Activated CD8-positive, alpha-beta T cell treated with anti-CD3 and anti-CD28 coated beads for 36 hours (primary cell): ENCODE results near the gene MAP3K21. TPM values are rescaled to one million over a fixed set of nuclear protein-coding genes. Genes with fewer than 3 reads are reported as not detected.

Experiments
- ATAC-seq: fragments of 200-7000 bp; cut with Tn5 transposase; one replicate; pipeline ENCODE4 v1.10.0; 2021; ENCODE audit warnings: mild to moderate bottlenecking, moderate library complexity
- CTCF ChIA-PET: fragments of 350-600 bp; sonication (Branson Sonifier 250); formaldehyde crosslinking; loops from one replicate; lab custom pipeline; 2021; ENCODE audit warnings: antibody characterized with exemption; lab: Charles Lee
- POLR2A ChIA-PET: fragments of 350-600 bp; sonication (Branson Sonifier 250); formaldehyde crosslinking; loops from one replicate; lab custom pipeline; 2021; ENCODE audit warnings: antibody characterized with exemption; lab: Charles Lee
- DNase-seq: peaks from one replicate; pipeline ENCODE4 v3.0.0-alpha.2; 2020
- H3K27ac Mint-ChIP-seq: one replicate; pipeline ENCODE4 v1.8.0; 2021; ENCODE audit warnings: mild to moderate bottlenecking, mixed read lengths
- H3K27me3 Mint-ChIP-seq: one replicate; pipeline ENCODE4 v1.8.0; 2021; ENCODE audit warnings: mixed read lengths
- H3K36me3 Mint-ChIP-seq: one replicate; pipeline ENCODE4 v1.8.0; 2021; ENCODE audit warnings: low read depth, mixed read lengths
- H3K4me1 Mint-ChIP-seq: one replicate; pipeline ENCODE4 v1.8.0; 2021; ENCODE audit warnings: low read depth, mixed read lengths
- H3K4me3 Mint-ChIP-seq: one replicate; pipeline ENCODE4 v1.8.0; 2021; ENCODE audit warnings: mild to moderate bottlenecking, moderate library complexity, mixed read lengths
- H3K9me3 Mint-ChIP-seq: one replicate; pipeline ENCODE4 v1.8.0; 2021; ENCODE audit warnings: mixed read lengths
- intact Hi-C: fragments of 100-400 bp; cut with micrococcal nuclease; formaldehyde crosslinking; loops from one replicate; pipeline ENCODE4 v1.10.0; 2022
- total RNA-seq, 2 experiments: library from RNA; stranded (reverse); gene quantifications; one replicate each; pipeline ENCODE4 v1.2.3, GENCODE V29; 2021
- TF ChIP-seq, protein P1 (sequence below): fragments of 200-600 bp; IDR thresholded peaks from one replicate; pipeline ENCODE4 v1.8.0; 2022; ENCODE audit warnings: antibody characterized with exemption, mild to moderate bottlenecking

MAP3K21 gene
- total RNA-seq, 2 experiments from 2014 or later, result 2.7 to 3.2 TPM

DNA sequence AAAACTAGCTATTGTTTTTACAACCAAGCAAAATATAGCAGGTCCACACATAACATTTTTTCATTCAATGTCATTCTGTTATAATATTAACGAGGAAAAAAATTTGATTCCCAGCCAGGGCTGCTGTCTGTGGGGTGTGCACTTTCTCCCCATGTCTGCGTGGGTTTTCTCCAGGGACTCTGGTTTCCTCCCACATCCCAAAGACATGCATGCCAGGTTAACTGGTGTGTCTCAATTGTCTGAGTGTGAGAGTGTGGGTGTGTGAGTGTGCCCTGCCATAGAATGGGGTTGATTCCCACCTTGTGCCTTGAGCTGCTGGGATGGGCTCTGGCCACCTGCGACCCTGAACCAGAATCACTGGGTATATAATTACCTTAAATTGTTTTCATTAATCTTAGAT lies 60.1 kb downstream of the MAP3K21 start:
- DNase-seq, result no peak
- ATAC-seq, result no peak
- TF ChIP-seq, protein P1, sequence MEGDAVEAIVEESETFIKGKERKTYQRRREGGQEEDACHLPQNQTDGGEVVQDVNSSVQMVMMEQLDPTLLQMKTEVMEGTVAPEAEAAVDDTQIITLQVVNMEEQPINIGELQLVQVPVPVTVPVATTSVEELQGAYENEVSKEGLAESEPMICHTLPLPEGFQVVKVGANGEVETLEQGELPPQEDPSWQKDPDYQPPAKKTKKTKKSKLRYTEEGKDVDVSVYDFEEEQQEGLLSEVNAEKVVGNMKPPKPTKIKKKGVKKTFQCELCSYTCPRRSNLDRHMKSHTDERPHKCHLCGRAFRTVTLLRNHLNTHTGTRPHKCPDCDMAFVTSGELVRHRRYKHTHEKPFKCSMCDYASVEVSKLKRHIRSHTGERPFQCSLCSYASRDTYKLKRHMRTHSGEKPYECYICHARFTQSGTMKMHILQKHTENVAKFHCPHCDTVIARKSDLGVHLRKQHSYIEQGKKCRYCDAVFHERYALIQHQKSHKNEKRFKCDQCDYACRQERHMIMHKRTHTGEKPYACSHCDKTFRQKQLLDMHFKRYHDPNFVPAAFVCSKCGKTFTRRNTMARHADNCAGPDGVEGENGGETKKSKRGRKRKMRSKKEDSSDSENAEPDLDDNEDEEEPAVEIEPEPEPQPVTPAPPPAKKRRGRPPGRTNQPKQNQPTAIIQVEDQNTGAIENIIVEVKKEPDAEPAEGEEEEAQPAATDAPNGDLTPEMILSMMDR, result no peak
- intact Hi-C loops, result no loop called here
- Mint-ChIP-seq H3K36me3 (peaks cover 2% of the 10 kb centered on the region), H3K4me1 (no peaks in the 10 kb centered on the region), H3K27me3 (peaks cover 8% of the 10 kb centered on the region), H3K4me3 (no peak overlapping the region), H3K9me3 (peaks cover 2% of the 10 kb centered on the region), H3K27ac (no peak overlapping the region)
- ChIA-PET CTCF (interaction anchor here (0.8 kb wide), 1 partner anchor 25 kb away, joined by 3 read pairs; no protein-coding TSS in a partner anchor), POLR2A (no interaction called here)

GRCh38 chr1:233389169-233389568 lies 61.6 kb downstream of the MAP3K21 start:
- DNase-seq, result no peak
- Mint-ChIP-seq H3K36me3 (no peaks in the 10 kb centered on the region), H3K4me1 (no peaks in the 10 kb centered on the region), H3K27me3 (peaks cover 16% of the 10 kb centered on the region), H3K4me3 (no peak overlapping the region), H3K27ac (no peak overlapping the region), H3K9me3 (no peaks in the 10 kb centered on the region)
- intact Hi-C loops, result no loop called here
- no peak for ATAC-seq
- ChIA-PET POLR2A (no interaction called here), CTCF (interaction anchor here (3.7 kb wide), 1 partner anchor 52 kb away, joined by 13 read pairs; no protein-coding TSS in a partner anchor)
- TF ChIP-seq, protein P1, result no peak

DNA sequence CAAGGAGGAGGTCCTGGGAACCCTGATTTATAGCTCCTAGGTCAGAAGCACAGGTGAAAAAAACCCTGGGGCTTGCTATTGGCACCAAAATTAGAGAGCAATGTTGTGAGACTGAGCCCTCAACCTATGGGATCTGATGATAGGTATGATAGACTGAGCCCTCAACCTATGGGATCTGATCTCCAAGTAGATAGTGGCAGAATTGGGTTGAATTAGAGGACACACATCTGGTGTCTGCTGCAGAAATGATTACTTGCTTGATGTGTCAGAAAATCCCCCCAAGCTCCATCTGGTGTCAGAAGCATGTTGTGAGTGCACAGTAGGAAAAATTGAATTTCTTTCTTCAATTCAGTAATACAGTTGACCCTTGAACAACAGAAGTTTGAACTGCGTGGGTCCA lies 62.4 kb downstream of the MAP3K21 start:
- intact Hi-C loops, result no loop called here
- no peaks in the 10 kb centered on the region for H3K9me3 Mint-ChIP-seq
- POLR2A ChIA-PET, result no interaction called here
- H3K36me3 Mint-ChIP-seq, result no peaks in the 10 kb centered on the region
- TF ChIP-seq, protein P1, result no peak
- ATAC-seq (no peak), DNase-seq (no peak)
- CTCF ChIA-PET, result interaction anchor here (3.7 kb wide), 1 partner anchor 51 kb away, joined by 13 read pairs; no protein-coding TSS in a partner anchor
- peaks cover 16% of the 10 kb centered on the region for H3K27me3 Mint-ChIP-seq
- no peaks in the 10 kb centered on the region for H3K4me1 Mint-ChIP-seq
- no peak overlapping the region for H3K4me3 Mint-ChIP-seq
- H3K27ac Mint-ChIP-seq, result no peak overlapping the region

- no peaks in the 10 kb centered on the region for H3K4me1 Mint-ChIP-seq
- H3K27me3 Mint-ChIP-seq, result peaks cover 18% of the 10 kb centered on the region
- CTCF ChIA-PET, result interaction anchor here (0.9 to 3.7 kb wide), 5 partner anchors 10 to 675 kb away, joined by 3 to 13 read pairs (median 7); no protein-coding TSS in a partner anchor
- intact Hi-C loops, result no loop called here
- DNase-seq, result no peak
- H3K4me3 Mint-ChIP-seq, result no peak overlapping the region
- no peak for ATAC-seq
- H3K27ac Mint-ChIP-seq, result no peak overlapping the region
- no peaks in the 10 kb centered on the region for H3K9me3 Mint-ChIP-seq
- no peaks in the 10 kb centered on the region for H3K36me3 Mint-ChIP-seq
- TF ChIP-seq, protein P1, result no peak
- POLR2A ChIA-PET, result no interaction called here
These were observed 63.6 kb downstream of the MAP3K21 start for GRCh38 chr1:233390842-233391737.
